NCI-H1105 treated with DMSO at 0.1 percent for 48 hours (cell line): ENCODE measurements around the gene CEACAM18.
"Not testable (repeated sequence)": the region's sequence is repeated elsewhere in the genome, so short reads cannot be mapped to it uniquely, and the experiment has no call there.

ENCODE experiments used
- DNase-seq: peaks from one replicate; lab custom pipeline; 2025; lab: John Stamatoyannopoulos, UW

The CEACAM18 gene

DNA sequence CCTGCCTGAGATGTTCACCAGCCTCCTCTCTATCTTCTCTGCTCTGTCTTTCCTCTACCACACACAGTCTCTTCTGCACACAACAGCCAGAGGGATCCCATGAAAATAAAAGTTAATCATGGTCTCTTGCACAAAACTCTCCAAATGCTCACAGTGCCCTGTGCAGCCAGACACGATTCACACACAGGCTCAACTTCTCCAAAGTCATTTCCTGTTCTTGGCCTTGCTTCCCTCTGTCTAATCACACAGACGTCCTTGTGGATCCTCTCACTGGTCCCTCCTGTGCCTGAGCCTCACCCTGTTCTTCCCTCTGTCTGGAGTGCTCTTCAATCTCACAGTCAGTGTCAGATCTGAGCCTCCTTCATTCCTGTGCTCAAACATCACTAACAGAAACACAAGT is 15.4 kb downstream of the CEACAM18 start:
- DNase-seq: no peak

DNA sequence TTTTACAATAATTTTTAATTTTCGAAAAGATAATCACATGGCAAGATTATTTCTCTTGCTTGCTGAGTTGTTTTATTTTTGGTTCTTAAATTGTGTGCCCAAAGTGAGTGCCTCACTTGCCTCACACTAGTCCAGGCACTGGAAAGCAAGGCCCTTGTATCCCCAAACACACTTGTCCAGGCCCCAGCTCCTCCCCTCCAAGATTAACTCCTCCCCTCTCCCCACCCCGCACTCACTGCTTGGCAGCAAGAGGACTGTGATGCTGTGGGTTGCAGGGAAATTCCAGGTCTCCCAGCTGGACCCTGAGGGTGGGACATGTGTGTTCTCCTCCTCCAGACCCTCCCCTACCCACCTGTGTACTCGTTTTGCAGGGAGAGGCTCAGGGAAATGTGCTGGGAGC is 19.3 kb downstream of the CEACAM18 start:
- no peak for DNase-seq

DNA sequence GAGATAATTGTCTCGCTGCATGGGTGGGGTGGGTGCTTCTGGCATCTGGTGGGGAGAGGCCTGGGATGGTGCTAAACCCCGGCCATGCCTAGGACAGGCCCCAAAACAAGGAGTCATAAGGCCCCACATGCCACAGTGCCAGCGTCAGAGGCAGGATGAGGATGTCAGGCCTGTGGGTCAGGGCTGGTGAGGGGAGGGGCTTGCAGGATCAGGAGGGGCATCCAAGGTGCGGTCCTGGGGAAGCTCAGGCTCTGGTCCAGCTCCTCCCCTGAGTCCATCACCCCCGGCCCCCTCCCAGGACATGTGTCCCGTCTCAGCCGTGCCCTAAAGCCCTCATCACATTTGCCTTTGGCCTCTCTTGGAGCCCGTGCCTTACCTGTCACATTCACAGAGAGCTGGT is 22.6 kb downstream of the CEACAM18 start:
- not testable (repeated sequence) for DNase-seq

DNA sequence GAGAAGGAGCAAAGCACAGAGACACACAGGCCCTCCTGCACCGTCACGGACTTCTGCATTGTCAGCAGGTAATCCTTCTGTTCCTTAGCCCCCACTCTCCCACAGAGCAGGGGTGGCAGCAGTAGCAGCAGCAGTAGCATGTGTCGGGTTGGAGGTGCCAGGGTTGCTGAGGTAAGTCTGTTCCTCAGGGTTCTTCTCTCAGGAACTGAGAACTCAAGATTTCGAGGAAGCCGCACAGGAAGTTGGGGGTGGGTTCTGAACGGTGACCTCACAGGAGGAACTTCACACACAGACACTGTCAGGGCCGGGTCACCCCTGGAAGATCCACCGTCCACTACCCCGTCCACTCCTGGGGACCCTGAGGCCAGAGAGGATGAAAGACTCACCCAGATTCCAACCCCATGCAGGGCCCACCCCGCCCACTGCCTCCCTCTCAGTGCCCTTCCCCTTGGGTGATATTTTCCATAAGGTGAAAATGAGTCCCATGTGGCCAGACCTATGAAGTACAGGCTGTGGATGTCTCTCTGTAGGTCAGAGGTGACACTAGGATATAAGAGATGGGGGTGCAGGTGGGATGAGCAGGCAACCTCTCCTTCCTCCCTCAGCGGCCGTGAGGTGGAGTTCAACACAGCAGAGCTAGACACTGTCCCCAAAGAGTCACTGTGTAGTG is 23.4 kb downstream of the CEACAM18 start, which contains the start of gene SIGLEC12:
SIGLEC12 (minus strand) TSS at position 207 of the 670 bp plus-strand sequence; CDS start at position 140, 67 bp downstream.
- no peak for DNase-seq

DNA sequence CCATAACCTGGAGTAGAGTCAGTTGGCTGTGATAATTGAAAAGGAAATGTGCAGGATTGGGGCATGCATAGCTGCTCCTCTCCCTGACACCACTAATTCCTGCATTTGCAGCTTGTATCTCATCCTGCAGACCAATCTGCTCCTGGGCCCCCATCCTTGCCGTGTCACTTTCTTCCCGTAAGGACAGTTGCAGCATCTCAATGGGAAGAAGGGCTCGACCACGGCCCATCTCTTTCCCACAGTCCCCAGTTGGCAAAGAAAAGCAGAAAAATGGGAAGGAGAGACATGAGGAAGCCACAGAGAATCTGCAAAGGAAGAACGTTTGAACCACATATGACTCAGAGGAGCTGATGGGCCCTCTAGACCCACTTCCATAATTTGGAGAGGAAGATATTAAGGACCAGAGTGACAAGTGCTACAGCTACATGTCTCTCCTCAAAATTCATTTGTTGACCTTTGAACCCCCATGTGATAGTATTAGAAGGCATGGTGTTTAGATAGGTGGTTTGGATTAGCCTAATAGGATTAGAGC is 25.0 kb downstream of the CEACAM18 start:
- no peak for DNase-seq

DNA sequence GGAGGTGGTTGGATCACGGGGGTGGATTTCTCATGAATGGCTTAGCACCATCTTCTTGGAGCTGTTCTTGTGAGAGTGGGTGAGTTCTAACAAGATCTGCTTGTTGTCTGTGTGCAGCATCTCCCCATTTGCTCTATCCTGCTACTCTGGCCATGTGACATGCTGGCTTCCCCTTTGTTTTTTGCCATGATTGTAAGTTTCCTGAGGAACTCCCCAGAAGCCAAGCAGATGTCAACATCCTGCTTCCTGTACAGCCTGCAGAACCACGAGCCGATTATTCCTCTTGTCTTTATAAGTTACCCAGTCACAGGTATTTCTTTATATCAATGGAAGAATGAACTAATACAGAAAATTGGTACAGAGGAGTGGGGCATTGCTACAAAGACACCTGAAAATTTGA is 25.6 kb downstream of the CEACAM18 start:
- no peak for DNase-seq

DNA sequence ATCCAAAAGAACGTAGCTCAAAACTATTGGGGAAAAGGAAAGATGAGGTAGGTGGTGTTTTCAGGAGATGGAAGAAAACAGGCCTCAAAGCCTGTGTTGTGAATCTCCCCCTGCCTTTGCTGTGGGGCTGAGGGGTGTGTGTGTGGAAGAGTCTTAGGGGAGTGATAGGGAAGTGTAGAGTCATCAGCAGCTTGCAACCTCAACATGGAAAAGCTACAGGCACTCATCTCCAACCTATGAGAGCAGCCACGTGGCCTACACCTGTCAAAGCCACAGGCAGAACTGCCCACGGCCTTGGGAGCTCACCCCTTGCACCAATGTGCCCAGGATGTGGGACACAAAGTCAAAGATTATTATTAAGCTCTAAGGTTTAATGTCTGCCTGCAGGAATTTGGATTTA is 27.6 kb downstream of the CEACAM18 start:
- DNase-seq: no peak

DNA sequence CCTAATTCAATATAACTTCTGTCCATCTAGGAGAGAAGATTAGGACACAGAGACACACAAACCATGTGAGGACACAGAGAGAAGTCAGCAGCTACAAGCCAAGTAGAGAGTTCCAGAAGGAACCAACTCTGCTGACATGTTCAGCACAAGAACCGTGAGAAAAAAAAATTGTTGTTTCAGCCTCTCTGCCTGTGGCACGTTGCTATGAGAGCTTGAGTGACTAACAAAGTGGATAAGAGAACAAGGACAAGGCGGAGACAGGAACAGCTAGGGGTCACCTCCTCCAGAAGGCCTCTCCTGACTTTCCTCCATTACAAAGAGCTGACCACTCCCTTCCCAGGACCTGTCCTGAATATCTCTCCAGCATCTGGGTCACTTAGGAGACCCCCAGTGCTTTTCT is 28.9 kb downstream of the CEACAM18 start:
- no peak for DNase-seq

DNA sequence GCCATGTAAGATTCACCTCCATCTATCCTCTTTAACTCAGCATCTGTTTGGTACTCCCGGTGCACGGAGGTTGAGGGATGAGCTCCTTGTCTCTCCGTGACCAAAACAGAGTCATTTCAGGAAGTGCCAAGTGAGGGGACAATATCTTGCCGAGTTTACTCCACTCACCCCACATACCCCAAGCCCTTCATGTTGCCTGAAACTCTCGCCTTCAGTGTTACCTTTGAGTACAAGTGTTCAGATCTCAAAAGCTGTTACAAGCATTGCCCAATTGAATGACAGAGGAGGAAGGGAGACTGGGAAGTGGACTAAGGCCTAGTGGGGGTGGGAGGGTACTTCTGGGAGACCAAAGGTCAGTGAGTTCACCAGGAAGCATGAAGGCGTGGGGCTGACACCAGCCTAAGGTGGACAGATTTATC is 29.3 kb downstream of the CEACAM18 start:
- DNase-seq: no peak

DNA sequence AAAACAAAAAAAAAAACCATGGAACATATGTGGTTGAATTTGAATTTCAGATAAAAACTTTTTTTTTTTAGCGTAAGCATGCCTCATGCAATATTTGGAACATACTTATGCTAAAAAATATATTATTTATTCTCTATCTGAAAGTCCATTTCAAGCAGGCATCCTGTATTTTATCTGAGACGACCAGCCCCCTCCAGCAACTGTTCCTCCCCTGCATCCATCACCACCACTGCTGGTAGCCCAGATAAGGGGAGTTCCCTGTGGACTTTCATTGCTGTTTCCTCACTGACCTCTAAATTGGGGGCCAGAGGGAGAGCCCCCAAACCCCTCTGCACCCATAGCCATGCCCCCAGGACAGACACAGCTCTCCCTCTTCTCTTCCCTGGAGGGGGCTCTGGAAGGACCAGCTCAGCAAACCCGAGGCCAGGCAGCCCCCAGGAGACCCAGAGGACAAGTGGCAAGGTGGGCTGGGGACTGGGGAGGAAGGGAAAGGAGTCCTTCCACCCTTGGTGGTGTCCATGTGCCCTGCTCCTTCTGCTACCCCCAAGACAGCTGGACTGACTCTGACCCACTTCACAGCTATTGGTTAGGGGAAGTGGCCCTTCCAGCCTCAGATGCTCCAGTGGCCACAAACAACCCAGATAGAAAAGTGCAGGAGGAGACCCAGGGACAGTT is 29.9 kb downstream of the CEACAM18 start:
- no peak for DNase-seq

DNA sequence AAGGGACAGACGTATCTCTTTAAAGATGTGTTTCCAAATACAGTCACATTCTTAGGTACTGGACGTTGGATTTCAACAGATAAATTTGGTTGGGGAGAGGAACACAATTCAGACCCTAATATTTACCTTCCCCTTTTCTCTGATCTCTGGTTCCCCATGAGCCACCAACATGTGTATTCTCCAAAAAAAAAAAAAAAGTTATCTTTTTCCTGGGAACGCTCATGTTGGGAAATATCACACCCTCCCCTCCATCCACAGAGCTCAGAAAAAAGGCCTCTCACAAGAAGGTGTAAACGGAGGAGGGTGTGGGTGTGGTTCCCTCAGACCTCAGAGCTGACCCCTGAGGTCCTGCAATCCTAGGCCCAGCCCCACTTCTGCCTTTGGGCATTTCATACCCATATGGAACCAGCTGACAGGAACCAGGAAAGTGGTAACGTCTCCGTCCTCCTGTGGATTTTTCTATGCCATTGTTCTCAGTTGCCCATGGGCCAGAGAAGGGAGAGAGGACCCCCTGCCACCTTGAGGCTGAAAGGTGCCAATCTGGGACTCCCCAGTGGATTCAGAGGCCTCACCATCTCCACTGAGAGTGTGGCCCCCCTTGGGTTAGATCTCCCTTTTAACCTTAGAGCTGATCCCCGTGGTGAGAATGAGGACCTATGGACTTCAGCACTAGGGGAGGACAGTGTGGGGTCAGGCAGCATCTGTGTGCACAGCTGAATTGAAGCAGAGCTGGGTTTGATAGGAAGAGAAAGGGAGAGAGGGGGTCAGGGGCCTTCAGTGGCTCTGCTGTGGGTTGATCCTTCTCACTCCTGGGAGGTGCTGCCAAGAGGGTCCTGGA is 31.7 kb downstream of the CEACAM18 start:
- DNase-seq: no peak

DNA sequence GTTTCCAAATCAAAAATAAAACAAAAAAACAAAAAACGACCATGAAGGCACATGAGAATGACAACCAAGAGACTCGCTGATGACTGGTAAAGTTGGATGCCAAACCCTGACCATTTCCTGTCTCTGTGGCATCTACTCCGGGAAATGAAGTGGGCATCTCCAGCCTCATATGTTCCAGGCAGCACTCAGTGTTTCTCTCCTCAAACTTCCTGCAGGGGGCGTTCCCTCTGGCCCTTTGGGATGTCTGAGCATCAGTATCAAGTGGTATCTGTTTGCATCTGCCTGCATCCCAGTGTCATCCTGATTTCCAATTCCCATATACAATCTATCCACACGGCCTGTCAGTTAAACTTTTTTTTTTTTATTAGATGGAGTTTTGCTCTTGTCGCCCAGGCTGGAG is 33.0 kb downstream of the CEACAM18 start:
- DNase-seq: no peak

DNA sequence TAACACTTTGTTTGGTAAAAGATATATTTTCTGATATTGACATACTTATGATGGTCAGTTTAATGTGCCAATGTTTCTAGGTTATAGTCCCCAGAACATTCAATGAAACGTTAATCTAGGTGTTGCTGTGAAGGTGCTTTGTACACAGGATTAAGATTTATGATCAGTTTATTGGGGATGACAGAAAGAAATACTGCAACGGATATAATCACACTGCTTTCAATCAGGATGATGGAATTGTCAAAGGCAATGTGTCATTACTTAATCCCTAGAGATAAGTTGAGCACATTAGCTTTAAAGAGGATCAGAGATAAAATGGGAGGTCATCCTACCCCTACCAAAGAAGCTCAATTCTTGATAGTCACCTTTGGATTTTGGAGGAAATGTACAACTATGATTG is 35.6 kb downstream of the CEACAM18 start:
- DNase-seq: no peak

DNA sequence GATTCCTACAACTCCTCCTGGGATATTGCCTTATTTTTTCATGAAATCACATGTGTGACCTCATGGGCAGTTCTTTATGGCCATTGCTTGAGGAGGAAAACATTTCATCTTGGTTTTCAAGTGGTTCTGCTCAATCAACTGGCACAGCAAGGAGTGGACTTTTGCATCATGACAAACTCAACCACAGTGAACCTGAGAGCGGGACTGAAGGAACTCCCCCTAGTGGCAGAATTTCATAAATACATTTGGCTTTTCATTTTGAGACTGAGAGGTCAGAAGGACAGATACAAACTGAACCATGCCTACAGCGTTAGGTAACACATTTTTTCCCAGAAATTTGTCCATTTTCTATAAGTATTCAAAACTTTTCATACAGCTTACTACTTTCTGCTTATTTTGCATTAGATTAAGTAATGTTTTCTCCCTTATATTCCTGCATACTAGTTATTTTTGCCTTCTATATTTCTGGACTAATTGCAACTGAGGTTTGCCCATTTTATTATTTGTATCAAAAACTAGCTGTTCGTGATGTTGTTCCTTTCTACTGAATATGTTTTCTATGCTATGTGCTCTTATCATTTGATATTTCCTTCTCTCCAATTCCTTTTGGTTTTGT is 36.6 kb downstream of the CEACAM18 start:
- DNase-seq: peak; percentile 34

DNA sequence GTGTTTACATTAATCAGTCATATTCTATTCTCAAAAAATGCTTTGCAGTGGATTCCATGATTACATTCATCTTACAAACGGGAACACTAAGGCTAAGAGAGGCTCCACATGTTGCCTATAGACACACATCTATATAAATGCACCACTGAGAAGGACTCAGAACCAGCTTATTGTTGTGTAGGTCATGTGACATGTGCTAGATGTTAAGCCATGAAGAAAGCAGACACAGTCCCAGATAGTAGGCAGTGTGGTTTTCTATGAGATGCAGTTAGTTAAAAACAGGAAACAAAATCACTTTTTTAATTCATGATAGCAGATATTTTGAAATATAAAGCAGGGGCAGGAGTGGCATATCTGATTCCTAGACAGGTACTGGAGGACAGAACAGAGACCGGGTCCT is 42.4 kb downstream of the CEACAM18 start:
- DNase-seq: no peak

DNA sequence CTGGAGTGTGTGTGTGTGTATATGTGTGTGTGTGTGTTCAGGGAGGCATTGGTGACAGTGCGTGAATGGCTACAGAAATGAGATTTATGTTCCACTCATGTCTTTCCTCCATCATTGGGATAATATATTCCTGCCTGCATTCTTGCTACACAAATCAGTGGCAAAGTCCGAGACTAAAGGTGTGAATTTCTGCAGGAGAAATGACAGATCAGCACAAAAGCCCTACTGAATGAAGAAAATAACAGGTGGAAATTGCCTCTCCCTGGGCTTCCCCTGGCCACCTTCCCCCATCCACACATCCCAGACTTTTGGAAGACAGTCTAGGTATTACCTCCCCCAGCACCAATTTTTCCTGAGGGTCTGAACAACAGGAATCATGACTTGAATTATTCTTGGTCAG is 43.0 kb downstream of the CEACAM18 start:
- DNase-seq: no peak

DNA sequence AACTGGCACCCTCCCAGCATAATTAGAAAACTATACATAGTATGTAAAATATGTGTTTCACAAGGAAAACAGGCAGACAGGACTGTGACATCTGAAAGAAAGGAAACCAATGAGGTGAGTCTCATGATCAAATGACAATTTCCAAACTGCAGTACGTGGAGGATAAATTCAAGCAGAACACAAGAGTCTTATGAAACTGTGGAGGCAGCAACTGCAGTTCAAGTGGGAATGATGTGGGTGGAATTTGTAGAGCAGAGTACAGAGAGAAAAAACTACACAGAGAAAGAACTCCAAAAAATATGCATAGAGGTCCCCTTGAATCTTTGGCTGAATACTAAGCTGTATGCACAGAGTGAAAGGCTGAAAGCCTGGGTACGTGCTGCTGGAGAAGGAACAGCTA is 43.4 kb downstream of the CEACAM18 start:
- no peak for DNase-seq

DNA sequence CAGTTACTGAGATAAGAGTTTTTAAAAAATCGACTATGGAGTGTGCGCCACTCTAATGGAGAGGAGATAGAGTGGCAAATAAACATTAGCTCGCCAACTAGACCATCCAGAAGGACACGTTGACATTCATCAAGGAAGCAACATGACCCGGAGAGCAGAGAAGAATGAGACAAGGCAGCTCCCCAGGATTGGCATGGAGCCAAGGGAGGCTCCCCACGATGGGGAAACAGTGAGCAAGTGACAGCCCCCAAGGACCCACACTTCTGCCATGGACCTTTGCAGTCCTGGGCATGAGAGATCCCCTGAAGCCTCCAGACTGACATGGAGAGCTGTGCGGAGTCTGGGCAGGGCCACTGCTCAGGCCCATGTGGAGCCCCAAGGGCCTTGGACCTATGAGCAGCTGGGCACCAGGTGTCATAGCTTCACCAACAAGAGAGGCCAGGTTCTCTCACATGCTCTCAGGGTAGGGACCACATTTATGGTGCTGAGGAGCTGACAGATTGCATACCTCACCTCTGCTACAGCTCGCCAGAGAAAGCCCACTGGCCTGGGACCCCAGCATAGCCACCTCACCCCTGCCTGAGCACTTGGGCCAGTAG is 46.4 kb downstream of the CEACAM18 start:
- no peak for DNase-seq

DNA sequence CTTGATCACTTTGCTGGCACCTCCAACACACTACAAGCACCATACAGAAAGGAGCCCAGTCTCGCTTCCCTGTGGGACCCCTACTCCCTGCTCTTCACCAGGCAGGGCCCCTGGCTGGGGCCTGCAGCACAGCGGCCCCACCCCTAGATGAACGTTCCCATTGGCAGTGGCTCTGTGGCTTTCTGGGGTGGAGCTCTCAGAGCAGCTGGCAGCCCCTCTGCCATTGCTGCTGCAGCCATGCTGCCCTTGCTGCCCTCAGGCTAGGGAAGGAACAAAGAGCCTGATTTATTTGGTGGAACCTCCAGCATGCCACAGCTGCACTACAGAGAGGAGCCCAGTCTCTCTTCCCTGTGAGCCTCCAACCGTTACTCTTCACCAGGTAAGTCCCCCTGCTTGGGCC is 47.3 kb downstream of the CEACAM18 start:
- no peak for DNase-seq

DNA sequence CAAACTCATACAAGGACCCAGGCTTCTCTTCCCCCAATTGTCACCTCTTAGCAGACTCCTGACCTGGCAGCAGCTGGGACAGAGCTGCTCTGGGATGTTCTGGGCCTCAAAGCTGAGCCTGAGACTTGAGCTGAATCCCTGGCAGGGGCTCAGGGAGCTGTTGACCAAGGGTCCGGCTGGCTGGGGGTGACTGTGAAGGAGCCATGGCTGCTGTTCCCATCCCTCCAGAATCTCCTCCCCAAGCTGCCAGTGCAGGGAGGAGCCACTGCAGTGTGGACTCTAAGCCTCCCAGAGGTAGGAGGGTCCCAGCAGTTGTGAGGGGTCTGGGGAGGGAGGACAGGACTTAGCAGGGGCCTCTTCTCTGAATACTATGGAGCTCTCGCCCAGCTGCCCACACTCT is 51.0 kb downstream of the CEACAM18 start:
- no peak for DNase-seq

DNA sequence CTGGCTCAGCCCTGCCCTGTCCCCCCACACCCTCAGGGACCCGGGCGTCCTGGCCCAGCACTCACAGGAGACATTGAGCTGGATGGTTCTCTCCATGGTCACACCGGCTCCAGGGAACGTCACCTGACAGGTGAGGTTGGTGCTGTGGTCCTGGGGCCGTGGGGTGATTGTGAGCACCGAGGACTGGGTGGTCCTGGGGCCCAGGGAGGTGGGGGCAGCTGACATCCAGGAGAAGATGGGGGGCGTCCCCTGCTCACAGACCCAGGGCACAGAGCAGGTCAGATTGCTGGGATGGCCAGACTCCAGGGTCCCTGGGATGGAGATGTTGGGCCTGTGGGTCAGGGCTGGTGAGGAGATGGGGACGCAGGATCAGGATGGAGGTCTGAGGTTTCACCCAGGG is 52.3 kb downstream of the CEACAM18 start:
- no peak for DNase-seq
